Fibroblast of the aortic adventitia (primary cell): ENCODE results near the gene ATG101. TPM values are rescaled to one million over a fixed set of nuclear protein-coding genes. Genes with fewer than 3 reads are reported as not detected.

Experiments
- DNase-seq: peaks from one replicate; pipeline ENCODE4 v3.0.0-alpha.2; 2010; ENCODE audit warnings: low read depth
- H3K4me3 ChIP-seq: 2 replicates; pipeline ENCODE4 v1.5.1; 2011; ENCODE audit warnings: low read depth, mild to moderate bottlenecking, control low read depth, low read length, moderate library complexity
- CTCF ChIP-seq: IDR thresholded peaks from 2 replicates; pipeline ENCODE4 v1.5.1; 2011; ENCODE audit warnings: mild to moderate bottlenecking, low read length, control low read depth, inconsistent platforms; ENCODE audit not compliant: insufficient read depth
- total RNA-seq: library from RNA; depleted of rRNA; stranded (reverse); fragments of >200 nt; gene quantifications from 2 replicates; pipeline ENCODE4 v1.2.3, GENCODE V29; 2012; ENCODE audit warnings: low replicate concordance

Gene ATG101
- total RNA-seq, 1 donor, result 41.1 TPM

GRCh38 chr12:52073531-52074381 is 4.0 kb downstream of the ATG101 start:
- TF ChIP-seq CTCF, result no peak
- peak; percentile 31 for DNase-seq
- H3K4me3 ChIP-seq, result no peak overlapping the region

- TF ChIP-seq CTCF, result no peak
- no peak overlapping the region for H3K4me3 ChIP-seq
- no peak for DNase-seq
Measured at GRCh38 chr12:52074971-52075724, 5.4 kb downstream of the ATG101 start.

- H3K4me3 ChIP-seq, result no peak overlapping the region
- DNase-seq, result no peak
- TF ChIP-seq CTCF, result no peak
Measured at GRCh38 chr12:52076811-52077210, 7.0 kb downstream of the ATG101 start.

- no peak overlapping the region for H3K4me3 ChIP-seq
- TF ChIP-seq CTCF, result no peak
- DNase-seq, result no peak
Measured at GRCh38 chr12:52078276-52078675, 8.5 kb downstream of the ATG101 start.

GRCh38 chr12:52079576-52080402 is 10.0 kb downstream of the ATG101 start, which contains the start of gene SMIM41:
Gene SMIM41 (plus strand): TSS chr12:52079704. CDS start chr12:52079780, 76 bp downstream.
- no peak for TF ChIP-seq CTCF
- no peak within 1 kb of the TSS for H3K4me3 ChIP-seq
- no peak for DNase-seq

GRCh38 chr12:52080403-52081251 is 10.8 kb downstream of the ATG101 start:
- no peak for DNase-seq
- H3K4me3 ChIP-seq, result no peak overlapping the region
- no peak for TF ChIP-seq CTCF
